Mesendoderm (in vitro differentiated cells): ENCODE data around the gene CPAMD8.

Experiments used
- DNase-seq: peaks from one replicate; pipeline ENCODE4 v3.0.0; 2013
- H2AK5ac ChIP-seq: 2 replicates; pipeline ENCODE4 v1.6.1; 2013; ENCODE audit warnings: low read length, inconsistent platforms
- H2BK120ac ChIP-seq: 2 replicates; pipeline ENCODE4 v1.6.1; 2013; ENCODE audit warnings: low read depth, mild to moderate bottlenecking, low read length, moderate library complexity, mixed read lengths
- H2BK15ac ChIP-seq: replicated peaks from 2 replicates; pipeline ENCODE4 v1.6.1; 2013; ENCODE audit warnings: low read depth, mild to moderate bottlenecking, moderate library complexity
- H2BK5ac ChIP-seq: 2 replicates; pipeline ENCODE4 v1.6.1; 2013; ENCODE audit warnings: low read length, inconsistent platforms
- H3K18ac ChIP-seq: 2 replicates; pipeline ENCODE4 v1.6.1; 2013; ENCODE audit warnings: mild to moderate bottlenecking, low read length, mixed read lengths
- H3K23ac ChIP-seq: one replicate; pipeline ENCODE4 v1.6.1; 2013; ENCODE audit warnings: low read length
- H3K27ac ChIP-seq: 2 replicates; pipeline ENCODE4 v1.5.1; 2013; ENCODE audit warnings: low read depth, mild to moderate bottlenecking, inconsistent platforms, low read length, moderate library complexity
- H3K27me3 ChIP-seq: 2 replicates; pipeline ENCODE4 v1.6.1; 2013; ENCODE audit warnings: low read length, control low read depth, mild to moderate bottlenecking, inconsistent platforms; ENCODE audit not compliant: insufficient read depth, poor library complexity
- H3K36me3 ChIP-seq: 2 replicates; pipeline ENCODE4 v1.6.1; 2013; ENCODE audit warnings: low read length, inconsistent platforms; ENCODE audit not compliant: control insufficient read depth, insufficient read depth
- H3K4ac ChIP-seq: one replicate; pipeline ENCODE4 v1.6.1; 2013; ENCODE audit warnings: low read depth, mild to moderate bottlenecking, low read length, moderate library complexity
- H3K4me1 ChIP-seq: 2 replicates; pipeline ENCODE4 v1.6.1; 2013; ENCODE audit warnings: low read depth, low read length, inconsistent platforms; ENCODE audit not compliant: control insufficient read depth
- H3K4me2 ChIP-seq: 2 replicates; pipeline ENCODE4 v1.6.1; 2013; ENCODE audit warnings: low read length
- H3K4me3 ChIP-seq: 2 replicates; pipeline ENCODE4 v1.5.1; 2013; ENCODE audit warnings: mild to moderate bottlenecking, low read length
- H3K56ac ChIP-seq: one replicate; pipeline ENCODE4 v1.6.1; 2013; ENCODE audit warnings: low read length
- H3K79me1 ChIP-seq: 2 replicates; pipeline ENCODE4 v1.6.1; 2013; ENCODE audit warnings: low read length, inconsistent platforms
- H3K79me2 ChIP-seq: 2 replicates; pipeline ENCODE4 v1.6.1; 2013; ENCODE audit warnings: mild to moderate bottlenecking, low read length; ENCODE audit not compliant: control insufficient read depth, insufficient read depth
- H3K9ac ChIP-seq: 2 replicates; pipeline ENCODE4 v1.6.1; 2013; ENCODE audit warnings: low read length, inconsistent platforms
- H4K5ac ChIP-seq: one replicate; pipeline ENCODE4 v1.6.1; 2013; ENCODE audit warnings: low read length
- H4K8ac ChIP-seq: one replicate; pipeline ENCODE4 v1.6.1; 2013; ENCODE audit warnings: low read depth, mild to moderate bottlenecking, control low read depth, low read length, moderate library complexity
- WGBS: extraction: QIAGEN DNeasy Blood & Tissue Kit; methylation state at CpG from one replicate; pipeline ENCODE4 v1.1.7; 2013; ENCODE audit warnings: low lambda C conversion rate, missing lambda C conversion rate; ENCODE audit not compliant: insufficient coverage; ENCODE audit errors: extremely low coverage; 5-methylcytosine and 5-hydroxymethylcytosine counted together

CPAMD8 gene

DNA sequence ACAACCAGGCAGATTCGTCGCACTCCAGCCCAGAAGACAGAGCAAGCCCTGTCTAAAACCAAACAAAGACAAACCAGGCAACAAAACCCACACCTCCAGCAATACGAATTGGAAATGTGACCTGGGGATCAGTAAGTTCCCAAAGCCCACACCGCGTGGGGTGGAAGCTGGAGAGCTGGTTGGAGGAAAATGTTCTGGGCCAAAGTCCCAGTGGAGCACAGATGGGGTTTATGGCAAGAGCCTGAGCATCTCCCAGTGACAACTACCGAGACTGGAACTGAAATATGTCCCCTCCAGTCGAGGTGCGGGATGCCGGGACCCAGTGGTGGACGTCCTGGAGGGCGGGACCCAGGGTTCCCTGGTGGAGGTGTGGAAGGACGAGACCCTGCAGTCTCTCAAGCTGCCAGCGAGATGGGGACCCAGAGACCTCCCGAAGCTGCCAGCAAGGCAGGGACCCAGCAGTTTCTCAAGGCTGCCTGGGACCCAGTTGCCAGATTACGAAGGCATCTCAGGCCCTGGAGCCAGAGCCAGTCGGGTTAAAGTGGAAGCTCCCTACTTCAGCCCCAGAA, 22.4 kb upstream of the CPAMD8 start:
- Histone ChIP-seq H3K36me3 (peaks cover 13% of the 10 kb centered on the region), H3K4me3 (no peak overlapping the region), H3K27me3 (no peaks in the 10 kb centered on the region), H4K5ac (no peak overlapping the region), H2AK5ac (no peak overlapping the region), H3K4me1 (no peaks in the 10 kb centered on the region), H3K18ac (no peak overlapping the region), H4K8ac (no peak overlapping the region), H3K9ac (no peak overlapping the region), H3K27ac (no peak overlapping the region), H2BK5ac (no peak overlapping the region), H3K23ac (no peak overlapping the region), H2BK120ac (no peak overlapping the region), H3K4me2 (no peak overlapping the region), H3K4ac (no peak overlapping the region), H2BK15ac (no peak overlapping the region), H3K56ac (no peak overlapping the region), H3K79me2 (no peaks in the 10 kb centered on the region), H3K79me1 (no peaks in the 10 kb centered on the region)
- WGBS = no CpG with 5 or more reads among the region's 16 CpGs
- no peak for DNase-seq

- H2BK15ac ChIP-seq = no peak overlapping the region
- H3K4ac ChIP-seq = no peak overlapping the region
- H3K9ac ChIP-seq = no peak overlapping the region
- WGBS = no CpG with 5 or more reads among the region's 5 CpGs
- peaks cover 3% of the 10 kb centered on the region for H3K36me3 ChIP-seq
- H3K27ac ChIP-seq = no peak overlapping the region
- H4K5ac ChIP-seq = no peak overlapping the region
- H3K79me1 ChIP-seq = no peaks in the 10 kb centered on the region
- no peak overlapping the region for H2AK5ac ChIP-seq
- H4K8ac ChIP-seq = no peak overlapping the region
- no peaks in the 10 kb centered on the region for H3K79me2 ChIP-seq
- no peak overlapping the region for H3K18ac ChIP-seq
- H3K56ac ChIP-seq = no peak overlapping the region
- H3K27me3 ChIP-seq = no peaks in the 10 kb centered on the region
- H3K4me1 ChIP-seq = no peaks in the 10 kb centered on the region
- H3K23ac ChIP-seq = no peak overlapping the region
- H3K4me3 ChIP-seq = no peak overlapping the region
- DNase-seq = no peak
- no peak overlapping the region for H3K4me2 ChIP-seq
- H2BK120ac ChIP-seq = no peak overlapping the region
- no peak overlapping the region for H2BK5ac ChIP-seq
Measured at GRCh38 chr19:17045907-17046502, 19.4 kb upstream of the CPAMD8 start.

DNA sequence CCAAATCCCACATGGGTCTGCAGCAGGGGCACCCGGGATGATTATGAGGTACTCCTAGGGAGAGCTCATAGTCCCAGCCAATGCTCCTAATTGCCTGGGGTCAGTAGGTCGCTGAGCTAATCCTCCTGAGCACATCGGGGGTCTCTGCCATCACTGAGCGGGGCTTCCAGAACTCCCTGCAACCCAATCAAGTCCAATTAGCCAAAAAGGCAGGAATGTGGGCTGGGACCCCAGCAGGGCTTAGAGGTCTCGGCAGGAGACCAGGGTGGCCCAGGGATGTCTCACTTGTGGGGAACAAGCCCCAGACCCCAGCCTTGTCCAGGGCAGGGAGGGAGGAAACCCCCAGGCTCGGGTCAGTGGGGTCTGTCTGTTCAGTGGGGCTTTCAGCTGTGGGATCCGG, 17.1 kb upstream of the CPAMD8 start:
- no peak overlapping the region for H2BK5ac ChIP-seq
- no peak overlapping the region for H2AK5ac ChIP-seq
- H3K4me2 ChIP-seq = no peak overlapping the region
- H3K4me3 ChIP-seq = no peak overlapping the region
- H3K27me3 ChIP-seq = no peaks in the 10 kb centered on the region
- no peak overlapping the region for H3K23ac ChIP-seq
- H3K4me1 ChIP-seq = no peaks in the 10 kb centered on the region
- H4K8ac ChIP-seq = no peak overlapping the region
- no peak overlapping the region for H3K4ac ChIP-seq
- no peak overlapping the region for H3K27ac ChIP-seq
- H4K5ac ChIP-seq = no peak overlapping the region
- WGBS = no CpG with 5 or more reads among the region's 7 CpGs
- no peaks in the 10 kb centered on the region for H3K36me3 ChIP-seq
- H3K79me1 ChIP-seq = no peaks in the 10 kb centered on the region
- H3K18ac ChIP-seq = no peak overlapping the region
- no peak overlapping the region for H2BK15ac ChIP-seq
- no peak overlapping the region for H2BK120ac ChIP-seq
- no peak for DNase-seq
- no peak overlapping the region for H3K56ac ChIP-seq
- H3K9ac ChIP-seq = no peak overlapping the region
- H3K79me2 ChIP-seq = no peaks in the 10 kb centered on the region

DNA sequence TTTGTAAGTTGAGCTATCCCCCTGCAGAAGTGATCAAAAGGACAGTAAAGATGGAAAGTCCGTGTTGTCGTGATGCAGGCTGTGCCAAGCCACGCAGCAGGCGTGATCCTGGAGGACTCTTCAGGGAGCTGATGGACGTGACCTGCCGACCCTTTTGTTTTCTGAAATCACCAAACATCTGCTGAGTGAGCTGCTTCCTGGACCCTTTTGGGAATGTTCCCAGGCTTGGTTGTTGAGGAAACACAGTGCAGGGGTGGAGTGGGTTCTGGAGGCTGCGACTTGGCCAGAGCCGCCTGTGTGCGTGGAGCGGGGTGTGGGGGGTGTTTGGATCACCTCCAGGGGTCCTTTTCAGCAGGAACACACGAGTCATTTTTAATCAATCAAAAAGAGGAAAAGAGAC, 15.4 kb upstream of the CPAMD8 start:
- Histone ChIP-seq H2BK5ac (no peak overlapping the region), H3K9ac (no peak overlapping the region), H2BK15ac (no peak overlapping the region), H3K4ac (no peak overlapping the region), H4K8ac (no peak overlapping the region), H2AK5ac (no peak overlapping the region), H3K4me2 (no peak overlapping the region), H4K5ac (no peak overlapping the region), H3K18ac (no peak overlapping the region), H3K79me1 (no peaks in the 10 kb centered on the region), H3K27ac (no peak overlapping the region), H3K56ac (no peak overlapping the region), H3K23ac (no peak overlapping the region), H3K27me3 (no peaks in the 10 kb centered on the region), H3K79me2 (no peaks in the 10 kb centered on the region), H3K4me1 (no peaks in the 10 kb centered on the region), H3K36me3 (no peaks in the 10 kb centered on the region), H3K4me3 (no peak overlapping the region), H2BK120ac (no peak overlapping the region)
- WGBS = no CpG with 5 or more reads among the region's 11 CpGs
- no peak for DNase-seq

- Histone ChIP-seq H3K56ac (no peak overlapping the region), H3K27me3 (no peaks in the 10 kb centered on the region), H3K4me2 (no peak overlapping the region), H3K23ac (no peak overlapping the region), H2BK120ac (no peak overlapping the region), H3K18ac (no peak overlapping the region), H2BK15ac (no peak overlapping the region), H3K36me3 (no peaks in the 10 kb centered on the region), H2BK5ac (no peak overlapping the region), H3K4ac (no peak overlapping the region), H4K8ac (no peak overlapping the region), H3K4me3 (no peak overlapping the region), H3K79me2 (no peaks in the 10 kb centered on the region), H3K9ac (no peak overlapping the region), H3K4me1 (no peaks in the 10 kb centered on the region), H3K79me1 (no peaks in the 10 kb centered on the region), H2AK5ac (no peak overlapping the region), H3K27ac (no peak overlapping the region), H4K5ac (no peak overlapping the region)
- DNase-seq = no peak
- whole genome bisulfite sequencing = 100% methylated on average over 1 of the region's 15 CpGs
Measured at GRCh38 chr19:17037966-17038500, 11.4 kb upstream of the CPAMD8 start.

DNA sequence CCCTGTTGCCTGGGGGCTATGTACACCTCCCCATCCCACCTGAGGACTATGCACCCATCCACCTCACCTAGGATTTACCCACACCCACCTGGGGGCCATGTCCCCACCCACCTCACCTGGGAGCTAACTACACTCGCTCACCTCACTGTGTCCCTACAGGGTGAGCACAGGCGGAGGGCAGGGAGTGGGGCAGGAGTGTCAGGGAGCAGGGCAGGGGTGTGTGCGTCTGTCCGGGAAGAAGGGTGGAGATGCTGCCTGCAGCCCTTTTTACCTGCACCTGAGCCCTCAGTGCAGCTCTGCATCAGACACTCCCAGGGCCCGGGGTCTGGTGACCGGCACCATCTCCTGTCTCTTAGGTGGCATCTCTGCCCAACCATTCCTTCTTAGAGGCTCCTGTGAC, 10.6 kb upstream of the CPAMD8 start:
- Histone ChIP-seq H3K18ac (no peak overlapping the region), H3K9ac (no peak overlapping the region), H4K5ac (no peak overlapping the region), H3K27me3 (no peaks in the 10 kb centered on the region), H2BK120ac (no peak overlapping the region), H3K4ac (no peak overlapping the region), H3K79me2 (no peaks in the 10 kb centered on the region), H3K27ac (no peak overlapping the region), H3K79me1 (no peaks in the 10 kb centered on the region), H2AK5ac (no peak overlapping the region), H3K36me3 (no peaks in the 10 kb centered on the region), H3K56ac (no peak overlapping the region), H4K8ac (no peak overlapping the region), H3K4me3 (no peak overlapping the region), H3K23ac (no peak overlapping the region), H3K4me1 (no peaks in the 10 kb centered on the region), H3K4me2 (no peak overlapping the region), H2BK5ac (no peak overlapping the region), H2BK15ac (no peak overlapping the region)
- DNase-seq = no peak
- WGBS = no CpG with 5 or more reads among the region's 6 CpGs
